HCT116 (cell line): ENCODE measurements around the gene NEURL1. TPM values are rescaled to one million over a fixed set of nuclear protein-coding genes. Genes with fewer than 3 reads are reported as not detected.

Experiments used
- ATAC-seq: fragments of 200-7000 bp; cut with Tn5 transposase; 2 replicates; pipeline ENCODE4 v1.9.1; 2020; ENCODE audit warnings: mild to moderate bottlenecking, moderate library complexity
- BruUV-seq: library from RNA; stranded (reverse); fragments of 400-500 nt; replicated peaks from 2 replicates; lab custom pipeline; 2021; lab: Mats Ljungman, UMichigan
- CTCF ChIA-PET: fragments of 300-600 bp; sonication (Branson Sonifier 250); formaldehyde crosslinking; loops from one replicate; lab custom pipeline; 2021; ENCODE audit warnings: antibody characterized with exemption; lab: Charles Lee
- POLR2A ChIA-PET: fragments of 300-600, 350-600 bp; sonication (Branson Sonifier 250); formaldehyde crosslinking; loops from one replicate; lab custom pipeline; 2021; ENCODE audit warnings: antibody characterized with exemption; lab: Charles Lee
- RAD21 ChIA-PET, 2 experiments: fragments of 300-600 bp; sonication (Branson Sonifier 250); formaldehyde crosslinking; loops; one replicate each; lab custom pipeline; 2023; ENCODE audit warnings: low total read pairs in 2 of 2; ENCODE audit not compliant: uncharacterized antibody in 2 of 2, unreplicated experiment in 2 of 2, low non-redundant PET in 1 of 2; lab: Charles Lee
- DNase-seq: peaks from one replicate; pipeline ENCODE4 v3.0.0-alpha.2; 2010; ENCODE audit warnings: low read depth, low spot score
- H2AFZ ChIP-seq: fragments of 200-600 bp; shearing (Covaris generic), sonication (generic); 2 replicates; pipeline ENCODE4 v1.6.1; 2017; ENCODE audit warnings: low read depth, mixed run types, mixed read lengths, antibody characterized with exemption, low read length; ENCODE audit not compliant: poor library complexity, severe bottlenecking
- H3K27ac ChIP-seq: 2 replicates; pipeline ENCODE4 v1.5.1; 2012; ENCODE audit warnings: low read depth, low read length
- H3K27me3 ChIP-seq: fragments of 200-600 bp; sonication (generic); 2 replicates; pipeline ENCODE4 v1.6.1; 2016; ENCODE audit warnings: mixed run types, low read length, mixed read lengths; ENCODE audit not compliant: insufficient read depth
- H3K36me3 ChIP-seq, 2 experiments: fragments of 200-500 bp in 1 of 2; fragments of 200-600 bp in 1 of 2; sonication (Bioruptor generic) in 1 of 2; sonication (generic) in 1 of 2; 2 replicates each; pipeline versions ENCODE4 v1.5.1 to v1.6.1; 2014 to 2016; ENCODE audit warnings: low read length in 2 of 2, inconsistent platforms in 1 of 2, mixed read lengths in 1 of 2, mixed run types in 1 of 2; ENCODE audit not compliant: insufficient read depth in 2 of 2, control insufficient read depth in 1 of 2
- H3K4me1 ChIP-seq, 2 experiments: fragments of 200-600 bp in 1 of 2; sonication (generic) in 1 of 2; 2 replicates each; pipeline versions ENCODE4 v1.5.1 to v1.6.1; 2012 to 2017; ENCODE audit warnings: low read length in 2 of 2, inconsistent platforms in 1 of 2, mild to moderate bottlenecking in 1 of 2, mixed read lengths in 1 of 2, mixed run types in 1 of 2, moderate library complexity in 1 of 2; ENCODE audit not compliant: insufficient read depth in 2 of 2, control insufficient read depth in 1 of 2
- H3K4me2 ChIP-seq: fragments of 200-600 bp; sonication (generic); 2 replicates; pipeline ENCODE4 v1.6.1; 2017; ENCODE audit warnings: mixed run types, low read length, mixed read lengths
- H3K4me3 ChIP-seq, 2 experiments: fragments of 200-600 bp in 1 of 2; sonication (generic) in 1 of 2; replicated peaks in 1 of 2; 2 replicates each; pipeline ENCODE4 v1.5.1; 2011 to 2016; ENCODE audit warnings: low read length in 2 of 2, control low read depth in 1 of 2, low read depth in 1 of 2, mild to moderate bottlenecking in 1 of 2, mixed read lengths in 1 of 2, mixed run types in 1 of 2
- H3K79me2 ChIP-seq: fragments of 200-600 bp; sonication (generic); 2 replicates; pipeline ENCODE4 v1.6.1; 2017; ENCODE audit warnings: mild to moderate bottlenecking, mixed run types, low read length, moderate library complexity, mixed read lengths; ENCODE audit not compliant: insufficient read depth
- H3K9ac ChIP-seq: fragments of 200-600 bp; sonication (generic); 2 replicates; pipeline ENCODE4 v1.6.1; 2016; ENCODE audit warnings: low read length, mixed read lengths
- H3K9me2 ChIP-seq: fragments of 200-600 bp; sonication (generic), shearing (Covaris generic); 2 replicates; pipeline ENCODE4 v1.6.1; 2017; ENCODE audit warnings: mixed run types, mild to moderate bottlenecking, moderate library complexity; ENCODE audit not compliant: insufficient read depth
- H3K9me3 ChIP-seq, 2 experiments: fragments of 200-500 bp in 1 of 2; fragments of 200-600 bp in 1 of 2; sonication (Bioruptor generic) in 1 of 2; sonication (generic) in 1 of 2; 2 replicates each; pipeline ENCODE4 v1.6.1; 2014 to 2017; ENCODE audit warnings: low read length in 2 of 2, mixed read lengths in 2 of 2, inconsistent platforms in 1 of 2, low read depth in 1 of 2, mild to moderate bottlenecking in 1 of 2, mixed run types in 1 of 2, moderate library complexity in 1 of 2; ENCODE audit not compliant: control insufficient read depth in 1 of 2, insufficient read depth in 1 of 2
- H4K20me1 ChIP-seq: fragments of 200-600 bp; sonication (generic), shearing (Covaris generic); 2 replicates; pipeline ENCODE4 v1.6.1; 2017; ENCODE audit warnings: mixed run types, mild to moderate bottlenecking, moderate library complexity; ENCODE audit not compliant: insufficient read depth
- CEBPB ChIP-seq: IDR thresholded peaks from 2 replicates; pipeline ENCODE4 v1.6.1; 2012; ENCODE audit warnings: low read depth
- ELF1 ChIP-seq: IDR thresholded peaks from 2 replicates; pipeline ENCODE4 v1.6.1; 2012; ENCODE audit warnings: low read depth, borderline replicate concordance
- EZH2 ChIP-seq: fragments of 200-600 bp; sonication (generic); IDR thresholded peaks from 2 replicates; pipeline ENCODE4 v1.6.1; 2017; ENCODE audit warnings: antibody characterized with exemption, mixed run types
- EZH2phosphoT487 ChIP-seq: fragments of 200-600 bp; IDR thresholded peaks from 2 replicates; pipeline ENCODE4 v1.6.1; 2018; ENCODE audit warnings: antibody characterized with exemption, borderline replicate concordance
- JUND ChIP-seq: IDR thresholded peaks from 2 replicates; pipeline ENCODE4 v1.6.1; 2012
- MAX ChIP-seq: IDR thresholded peaks from 2 replicates; pipeline ENCODE4 v1.6.1; 2012
- RAD21 ChIP-seq: IDR thresholded peaks from 2 replicates; pipeline ENCODE4 v1.6.1; 2012; ENCODE audit warnings: low read depth, mild to moderate bottlenecking
- SIN3A ChIP-seq: IDR thresholded peaks from 2 replicates; pipeline ENCODE4 v1.6.1; 2012; ENCODE audit warnings: low read depth
- SP1 ChIP-seq: IDR thresholded peaks from 2 replicates; pipeline ENCODE4 v1.6.1; 2012; ENCODE audit warnings: low read depth
- SRF ChIP-seq: IDR thresholded peaks from 2 replicates; pipeline ENCODE4 v1.6.1; 2012; ENCODE audit warnings: low read depth
- TCF7L2 ChIP-seq: IDR thresholded peaks from 2 replicates; pipeline ENCODE4 v1.7.0; 2011; ENCODE audit warnings: borderline replicate concordance, inconsistent platforms; ENCODE audit not compliant: insufficient read depth, insufficient read length; ENCODE audit errors: extremely low read depth
- YY1 ChIP-seq: IDR thresholded peaks from 2 replicates; pipeline ENCODE4 v1.6.1; 2011; ENCODE audit warnings: low read length, low read depth, moderate library complexity, mild to moderate bottlenecking; ENCODE audit not compliant: insufficient replicate concordance; ENCODE audit errors: extremely low read depth
- ZNF274 ChIP-seq: fragments of 200-500 bp; sonication (Bioruptor generic); IDR thresholded peaks from 2 replicates; pipeline ENCODE4 v1.6.1; 2014; ENCODE audit warnings: mild to moderate bottlenecking, low read depth, low read length, inconsistent platforms
- intact Hi-C: fragments of 100-400 bp; cut with micrococcal nuclease; formaldehyde crosslinking; loops from 2 replicates; pipeline ENCODE4 v1.10.0; 2022
- total RNA-seq: library from RNA; stranded (reverse); gene quantifications from one replicate; pipeline ENCODE4 v1.2.1, GENCODE V29; 2021; ENCODE audit not compliant: unreplicated experiment
- TF ChIP-seq, protein P1 (sequence below), 3 experiments: fragments of 200-600 bp in 1 of 3; sonication (generic) in 1 of 3; IDR thresholded peaks in 2 of 3; conservative IDR thresholded peaks in 1 of 3; 2 replicates each; pipeline ENCODE4 v1.5.1; 2012 to 2017; ENCODE audit warnings: low read depth in 2 of 3, low read length in 2 of 3, antibody characterized with exemption in 1 of 3, borderline replicate concordance in 1 of 3, control low read depth in 1 of 3, mild to moderate bottlenecking in 1 of 3, mixed read lengths in 1 of 3, mixed run types in 1 of 3, moderate library complexity in 1 of 3; ENCODE audit not compliant: insufficient read depth in 1 of 3
- TF ChIP-seq, protein P2 (sequence below): IDR thresholded peaks from 2 replicates; pipeline ENCODE4 v1.6.1; 2011; ENCODE audit warnings: mild to moderate bottlenecking, low read length, moderate library complexity; ENCODE audit not compliant: insufficient replicate concordance; ENCODE audit errors: extremely low read depth

The NEURL1 gene
- total RNA-seq, 1 experiment from 2014 or later, result 1.4 TPM

DNA sequence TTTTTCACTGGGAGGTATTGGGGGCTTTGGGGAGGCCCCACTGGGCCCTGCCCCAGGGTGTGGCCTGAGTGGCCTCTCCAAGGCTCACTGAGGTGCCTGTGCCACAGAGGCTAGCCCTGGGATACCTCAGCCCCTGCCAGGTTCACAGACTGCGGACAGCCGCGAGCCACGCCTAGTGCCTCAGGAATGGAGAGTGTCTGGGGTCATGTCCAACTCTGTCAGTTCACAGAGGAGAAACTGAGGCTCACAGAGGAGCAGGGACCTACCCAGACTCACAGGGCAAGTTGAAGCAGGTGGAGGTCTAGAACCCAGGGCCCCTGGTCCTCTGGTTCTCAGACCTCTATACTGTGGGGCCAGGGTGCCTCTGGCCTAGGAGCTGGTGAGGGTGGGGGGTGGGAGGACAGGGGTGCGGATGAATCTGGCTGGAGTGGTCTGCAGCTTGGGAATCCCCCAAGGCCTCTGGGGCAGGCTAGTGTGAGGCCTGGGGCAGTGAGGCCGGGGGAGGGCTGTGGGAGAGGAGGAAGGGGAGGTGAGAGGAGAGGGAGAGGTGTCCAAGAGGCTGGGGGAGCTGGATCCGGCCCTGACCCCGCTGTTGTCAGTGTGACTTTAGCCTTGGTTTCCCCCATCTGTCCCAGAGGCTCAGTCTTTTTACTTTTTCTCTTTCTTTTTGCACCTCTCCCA, 20.0 kb downstream of the NEURL1 start:
- H3K4me3 ChIP-seq, result no peak overlapping the region
- no peaks in the 10 kb centered on the region for H3K9me2 ChIP-seq
- no peak overlapping the region for H2AFZ ChIP-seq
- no peak overlapping the region for H3K9ac ChIP-seq
- H3K27ac ChIP-seq, result no peak overlapping the region
- no peaks in the 10 kb centered on the region for H3K27me3 ChIP-seq
- H4K20me1 ChIP-seq, result no peaks in the 10 kb centered on the region
- H3K4me1 ChIP-seq, result peaks cover 0 to 17% of the 10 kb centered on the region in 2 experiments; a peak in 2 of 4 replicates
- ATAC-seq (no peak), DNase-seq (no peak)
- H3K9me3 ChIP-seq, result no peaks in the 10 kb centered on the region
- no peaks in the 10 kb centered on the region for H3K36me3 ChIP-seq
- ChIA-PET RAD21 (no interaction called here), POLR2A (no interaction called here), CTCF (interaction anchor here (1.3 kb wide), 1 partner anchor 28 kb away, joined by 3 read pairs; no protein-coding TSS in a partner anchor)
- TF ChIP-seq TCF7L2, result no peak
- no peak for TF ChIP-seq MAX
- no peak for TF ChIP-seq SIN3A
- no peak for TF ChIP-seq SP1
- TF ChIP-seq CEBPB, result no peak
- TF ChIP-seq SRF, result no peak
- TF ChIP-seq, protein P1, sequence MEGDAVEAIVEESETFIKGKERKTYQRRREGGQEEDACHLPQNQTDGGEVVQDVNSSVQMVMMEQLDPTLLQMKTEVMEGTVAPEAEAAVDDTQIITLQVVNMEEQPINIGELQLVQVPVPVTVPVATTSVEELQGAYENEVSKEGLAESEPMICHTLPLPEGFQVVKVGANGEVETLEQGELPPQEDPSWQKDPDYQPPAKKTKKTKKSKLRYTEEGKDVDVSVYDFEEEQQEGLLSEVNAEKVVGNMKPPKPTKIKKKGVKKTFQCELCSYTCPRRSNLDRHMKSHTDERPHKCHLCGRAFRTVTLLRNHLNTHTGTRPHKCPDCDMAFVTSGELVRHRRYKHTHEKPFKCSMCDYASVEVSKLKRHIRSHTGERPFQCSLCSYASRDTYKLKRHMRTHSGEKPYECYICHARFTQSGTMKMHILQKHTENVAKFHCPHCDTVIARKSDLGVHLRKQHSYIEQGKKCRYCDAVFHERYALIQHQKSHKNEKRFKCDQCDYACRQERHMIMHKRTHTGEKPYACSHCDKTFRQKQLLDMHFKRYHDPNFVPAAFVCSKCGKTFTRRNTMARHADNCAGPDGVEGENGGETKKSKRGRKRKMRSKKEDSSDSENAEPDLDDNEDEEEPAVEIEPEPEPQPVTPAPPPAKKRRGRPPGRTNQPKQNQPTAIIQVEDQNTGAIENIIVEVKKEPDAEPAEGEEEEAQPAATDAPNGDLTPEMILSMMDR (IDR thresholded peaks at IDR 0.05 in 2 of 3, conservative IDR thresholded peaks at IDR 0.05 in 1 of 3; ENCODE audit: borderline replicate concordance in 1 of 3, insufficient read depth in 1 of 3, low read depth in 2 of 3, low read length in 2 of 3), result no peak
- no peak for TF ChIP-seq RAD21
- no peak for TF ChIP-seq JUND
- no peak for TF ChIP-seq EZH2phosphoT487
- TF ChIP-seq YY1, result no peak
- TF ChIP-seq EZH2, result no peak
- no peak for TF ChIP-seq ZNF274
- TF ChIP-seq, protein P2, sequence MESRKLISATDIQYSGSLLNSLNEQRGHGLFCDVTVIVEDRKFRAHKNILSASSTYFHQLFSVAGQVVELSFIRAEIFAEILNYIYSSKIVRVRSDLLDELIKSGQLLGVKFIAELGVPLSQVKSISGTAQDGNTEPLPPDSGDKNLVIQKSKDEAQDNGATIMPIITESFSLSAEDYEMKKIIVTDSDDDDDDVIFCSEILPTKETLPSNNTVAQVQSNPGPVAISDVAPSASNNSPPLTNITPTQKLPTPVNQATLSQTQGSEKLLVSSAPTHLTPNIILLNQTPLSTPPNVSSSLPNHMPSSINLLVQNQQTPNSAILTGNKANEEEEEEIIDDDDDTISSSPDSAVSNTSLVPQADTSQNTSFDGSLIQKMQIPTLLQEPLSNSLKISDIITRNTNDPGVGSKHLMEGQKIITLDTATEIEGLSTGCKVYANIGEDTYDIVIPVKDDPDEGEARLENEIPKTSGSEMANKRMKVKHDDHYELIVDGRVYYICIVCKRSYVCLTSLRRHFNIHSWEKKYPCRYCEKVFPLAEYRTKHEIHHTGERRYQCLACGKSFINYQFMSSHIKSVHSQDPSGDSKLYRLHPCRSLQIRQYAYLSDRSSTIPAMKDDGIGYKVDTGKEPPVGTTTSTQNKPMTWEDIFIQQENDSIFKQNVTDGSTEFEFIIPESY, result no peak
- TF ChIP-seq ELF1, result no peak
- intact Hi-C loops, result no loop called here
- H3K4me2 ChIP-seq, result no peak overlapping the region
- BruUV-seq, result no TSS peak
- no peaks in the 10 kb centered on the region for H3K79me2 ChIP-seq
